GM19438 (cell line): ENCODE data around the gene TENM4.

Source experiments
- ATAC-seq: cut with Tn5 transposase; IDR thresholded peaks from one replicate; pipeline ENCODE4 v1.9.1; 2021; ENCODE audit warnings: low read depth; ENCODE audit not compliant: unreplicated experiment

The TENM4 gene

GRCh38 chr11:79353706-79354105 lies 87.1 kb downstream of the TENM4 start:
- ATAC-seq: no peak

GRCh38 chr11:79352349-79352703 lies 88.5 kb downstream of the TENM4 start:
- no peak for ATAC-seq

- ATAC-seq: no peak
Measured at GRCh38 chr11:79348976-79349682, 91.7 kb downstream of the TENM4 start.

- ATAC-seq: no peak
Measured at GRCh38 chr11:79346021-79346420, 94.8 kb downstream of the TENM4 start.

DNA sequence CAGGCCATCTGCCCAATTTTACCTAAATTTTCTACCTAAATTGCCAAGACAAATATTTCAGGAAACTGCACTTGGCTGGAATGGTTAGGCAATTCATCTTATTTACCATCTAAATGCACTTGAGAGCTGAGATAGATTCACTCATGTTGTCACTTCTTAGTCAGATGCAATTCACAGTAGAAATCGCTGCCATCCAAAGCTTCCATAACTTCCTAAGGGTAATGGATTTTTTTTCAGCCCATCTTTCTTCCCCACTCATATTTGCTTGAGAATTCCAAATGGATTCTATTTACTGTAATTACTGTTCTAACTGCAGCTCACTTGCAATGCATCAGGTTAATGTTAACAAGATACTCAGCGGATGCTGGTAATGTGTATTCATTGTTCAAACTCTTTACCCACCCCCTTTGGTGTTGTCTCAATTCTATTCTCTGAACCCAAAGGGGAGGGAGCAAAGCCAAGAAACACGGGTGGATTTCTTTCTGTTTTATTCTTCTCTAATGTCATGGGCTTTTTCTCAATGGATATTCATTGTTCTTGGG lies 96.0 kb downstream of the TENM4 start:
- ATAC-seq: no peak

DNA sequence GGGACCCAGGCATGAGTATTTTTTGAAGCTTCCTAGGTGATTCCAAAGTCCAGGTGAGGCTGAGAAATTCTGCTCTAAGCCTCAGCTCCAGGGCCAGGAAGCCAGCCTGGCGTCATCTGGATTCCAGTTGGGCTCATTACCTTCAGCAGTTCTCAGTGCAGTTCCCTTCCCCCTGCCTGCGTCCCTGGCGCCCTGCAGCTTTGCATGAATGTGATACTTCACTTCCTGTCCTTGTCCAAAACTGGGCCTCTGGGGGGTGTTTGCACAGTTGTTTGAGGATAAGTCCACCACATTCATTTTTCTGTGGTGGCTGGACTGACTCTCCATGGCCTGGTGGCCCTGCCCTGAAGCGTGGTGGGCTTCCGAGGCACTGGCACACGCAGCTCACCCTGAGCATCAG lies 98.1 kb downstream of the TENM4 start:
- no peak for ATAC-seq

- no peak for ATAC-seq
Measured at GRCh38 chr11:79342236-79342635, 98.6 kb downstream of the TENM4 start.

DNA sequence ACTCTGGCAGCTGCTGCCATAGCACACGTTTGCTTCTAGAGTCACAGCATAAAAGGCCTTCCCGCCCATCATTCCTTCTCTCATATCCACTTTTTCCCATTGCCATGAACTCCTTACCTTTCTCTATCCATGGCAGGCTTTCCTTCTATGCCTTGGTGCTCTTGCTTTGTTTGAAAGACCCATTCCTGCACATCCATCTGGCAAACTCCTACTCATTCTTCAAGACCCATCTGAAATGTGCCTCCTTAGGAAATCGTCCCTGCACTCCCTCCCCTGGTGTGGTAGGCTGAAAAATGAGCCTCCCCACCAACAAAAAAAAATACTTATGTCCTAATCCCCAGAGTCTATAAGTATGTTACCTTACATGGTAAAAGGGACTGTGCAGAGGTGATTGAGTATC lies 100.3 kb downstream of the TENM4 start:
- no peak for ATAC-seq

GRCh38 chr11:79336797-79337517 lies 103.9 kb downstream of the TENM4 start:
- no peak for ATAC-seq

DNA sequence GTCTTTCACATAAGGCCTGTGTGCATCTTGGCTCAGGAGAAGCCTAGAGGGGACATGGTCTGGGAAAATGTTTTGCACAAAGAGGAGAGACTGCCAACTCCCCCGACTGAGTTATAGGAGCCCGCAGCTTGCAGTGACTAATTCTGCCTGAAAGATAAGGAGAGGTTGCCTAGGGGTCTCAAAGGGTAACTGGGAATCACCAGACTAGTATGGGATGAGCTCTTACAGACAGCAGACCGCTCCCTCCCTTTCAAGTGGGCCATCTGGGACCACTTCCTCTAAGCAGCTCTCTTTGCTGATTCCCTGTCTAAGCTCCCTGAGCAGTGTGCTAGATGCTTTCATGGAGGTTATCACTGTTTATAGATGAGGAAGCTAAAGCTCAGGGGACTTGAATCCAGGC lies 105.1 kb downstream of the TENM4 start:
- no peak for ATAC-seq

DNA sequence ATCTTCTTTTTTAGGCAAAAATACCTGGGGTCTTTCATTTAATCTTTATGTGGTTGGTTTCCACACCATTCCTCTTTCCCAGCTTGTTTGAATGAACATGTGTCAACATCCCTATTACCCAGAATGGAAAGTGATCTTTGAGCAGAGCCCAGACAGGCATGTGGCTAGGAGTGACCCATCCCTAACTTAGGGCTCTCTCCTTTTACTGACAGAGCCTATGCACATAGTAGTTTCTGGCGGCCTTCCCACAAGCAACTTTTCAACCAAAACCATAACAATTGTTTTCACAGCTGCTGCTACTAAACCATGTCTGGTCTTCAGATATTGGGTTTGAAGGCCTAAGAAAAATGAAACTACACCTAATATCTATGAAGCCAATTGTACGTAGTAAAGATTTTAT lies 107.5 kb downstream of the TENM4 start:
- no peak for ATAC-seq

DNA sequence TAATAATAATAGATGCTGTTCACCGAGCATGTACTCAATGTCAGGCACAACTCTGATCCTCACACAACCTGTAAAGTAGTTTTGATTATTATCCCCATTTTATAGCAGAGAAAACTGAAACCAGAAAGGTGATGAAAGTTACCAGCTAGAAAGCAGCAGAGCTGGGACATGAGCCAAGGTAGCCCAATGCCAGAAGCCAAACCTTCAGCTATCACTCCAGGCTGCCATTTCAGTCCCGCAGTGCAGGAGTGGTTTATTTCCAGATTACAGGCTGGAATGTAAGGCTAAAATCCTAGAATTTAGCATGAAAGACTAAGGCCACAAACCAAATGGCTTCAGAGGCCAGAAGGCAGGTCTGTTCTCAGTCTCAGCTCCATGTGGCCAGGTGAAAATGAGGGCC lies 108.8 kb downstream of the TENM4 start:
- no peak for ATAC-seq

DNA sequence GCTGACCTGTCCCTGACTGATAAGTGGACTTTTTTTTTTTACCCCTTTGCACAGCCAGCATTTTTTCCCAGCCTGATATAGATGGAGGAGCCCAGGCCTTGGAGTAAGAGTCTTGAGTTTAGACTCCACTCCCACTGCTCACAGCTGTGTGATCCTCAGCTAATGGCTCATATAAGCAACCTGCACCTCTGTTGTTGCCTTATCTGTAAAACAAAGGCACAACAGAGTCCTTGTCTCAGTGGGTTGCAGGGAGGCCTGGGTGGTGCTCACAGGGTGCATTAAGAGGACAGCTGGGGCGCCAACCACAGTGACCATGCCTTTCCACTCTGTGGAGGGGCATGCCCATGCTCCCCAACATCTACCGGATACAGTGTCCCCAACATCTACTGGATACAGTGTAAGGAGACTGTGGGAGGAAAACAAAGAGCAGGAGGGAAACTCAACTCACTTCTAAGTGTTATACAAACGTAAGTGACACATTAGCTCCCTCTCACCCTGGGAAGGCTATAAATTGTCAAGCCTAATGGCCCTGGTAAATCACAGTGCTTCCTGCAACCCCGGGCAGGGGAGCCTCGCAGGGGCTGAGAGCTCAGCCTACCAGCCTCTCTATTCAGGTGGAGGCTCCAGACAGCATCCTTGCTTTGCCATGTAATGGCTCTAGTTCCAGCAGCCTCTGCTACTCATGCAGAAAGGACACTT lies 109.5 kb downstream of the TENM4 start:
- no peak for ATAC-seq

- no peak for ATAC-seq
Measured at GRCh38 chr11:79330651-79331050, 110.2 kb downstream of the TENM4 start.

DNA sequence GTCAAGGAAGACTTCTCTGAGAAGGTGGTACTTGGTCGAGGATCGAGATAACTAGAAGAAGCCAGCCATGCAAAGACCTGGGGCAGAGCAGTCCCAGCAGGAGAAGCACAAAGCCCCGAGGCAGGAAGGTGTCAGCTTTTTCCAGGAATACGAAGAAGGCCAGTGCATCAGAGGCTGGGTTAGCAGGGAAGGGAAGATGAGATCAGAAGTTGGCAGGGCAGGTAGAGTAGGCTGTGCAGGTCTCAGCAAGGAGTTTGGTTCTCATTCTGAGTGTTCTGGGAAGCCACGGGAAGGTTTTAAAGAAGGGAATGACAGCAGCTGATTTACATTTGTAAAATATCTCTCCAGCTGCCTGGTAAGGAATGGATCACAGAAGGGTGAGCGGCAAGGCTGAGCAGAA lies 111.3 kb downstream of the TENM4 start:
- ATAC-seq: no peak

DNA sequence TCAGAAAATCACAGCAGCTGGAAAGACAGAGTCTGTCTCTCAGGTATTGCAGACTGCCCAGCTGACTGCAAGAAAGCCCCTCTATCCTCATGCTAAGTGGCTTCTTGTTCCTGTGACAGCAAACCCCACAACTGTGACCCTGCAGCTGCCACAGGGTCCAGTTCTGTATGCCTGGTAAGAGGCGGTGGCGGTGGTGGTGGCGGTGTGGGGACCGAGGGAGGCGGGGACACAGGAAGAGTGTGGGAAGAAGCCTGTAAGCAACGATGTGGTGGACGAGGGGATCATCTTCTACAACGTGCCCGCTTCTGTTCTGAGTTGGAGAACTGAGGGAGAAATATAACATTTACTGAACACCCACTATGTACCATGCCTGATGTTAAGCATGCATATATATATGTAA lies 112.4 kb downstream of the TENM4 start:
- ATAC-seq: no peak

GRCh38 chr11:79325851-79326250 lies 115.0 kb downstream of the TENM4 start:
- ATAC-seq: no peak

- ATAC-seq: no peak
Measured at GRCh38 chr11:79321263-79321662, 119.6 kb downstream of the TENM4 start.

DNA sequence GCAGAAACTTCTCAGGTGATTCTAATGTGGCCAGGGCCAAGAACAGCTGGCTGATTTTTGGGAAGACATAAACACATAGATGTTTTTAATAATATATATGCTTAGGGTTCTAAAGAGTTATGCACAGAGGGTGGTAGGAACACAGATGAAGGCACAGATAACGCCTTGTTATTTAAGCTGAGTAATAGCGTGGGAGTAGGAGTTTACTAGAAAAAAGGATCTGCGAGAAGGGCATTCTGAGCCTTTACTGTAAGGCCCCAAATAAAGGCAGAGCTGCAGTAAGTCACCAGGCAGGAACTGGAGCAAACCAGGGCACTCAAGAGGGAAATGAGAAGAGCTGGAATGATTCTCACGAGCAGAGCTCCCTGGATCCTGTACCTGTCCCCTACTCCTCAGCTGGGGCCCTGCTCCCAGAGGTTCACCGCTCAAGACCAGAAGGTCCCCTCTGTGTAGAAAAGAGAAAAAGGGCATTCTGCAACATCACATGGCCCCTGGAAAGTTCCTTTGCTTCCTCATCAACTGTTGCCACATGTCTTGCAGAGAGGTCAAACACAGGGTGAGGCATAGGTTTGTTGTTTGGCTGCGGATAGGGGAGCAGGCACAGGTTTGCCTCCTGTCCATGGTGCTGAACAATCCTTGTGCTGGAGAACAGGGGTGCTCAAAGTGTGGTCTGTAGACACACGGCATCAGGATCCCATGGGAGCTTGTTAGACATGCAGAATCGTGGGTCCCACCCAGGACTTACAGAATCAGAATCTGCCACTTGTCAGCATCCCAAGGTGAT lies 125.7 kb downstream of the TENM4 start:
- no peak for ATAC-seq

DNA sequence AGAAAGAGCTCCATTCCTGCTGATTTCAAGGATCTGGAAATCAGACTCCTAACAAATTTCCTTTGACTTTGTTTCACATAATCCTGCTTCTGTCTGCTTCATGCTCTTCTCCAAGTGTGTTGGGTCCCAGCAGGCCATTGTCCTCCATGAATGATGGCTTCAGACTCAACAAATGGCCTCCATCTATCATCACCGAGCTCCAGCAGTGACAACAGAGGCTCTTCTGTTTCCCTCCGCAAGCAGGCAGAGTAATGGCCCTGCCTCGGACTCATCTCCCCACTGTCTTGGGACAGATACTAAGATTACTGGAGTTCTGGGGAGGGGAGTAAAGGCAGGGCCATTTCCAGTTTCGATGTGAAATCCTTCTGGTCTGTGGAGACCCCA lies 127.3 kb downstream of the TENM4 start:
- ATAC-seq: no peak
